GM12878 (cell line): ENCODE measurements around the gene PYGB. TPM values are rescaled to one million over a fixed set of nuclear protein-coding genes. Genes with fewer than 3 reads are reported as not detected.

Experiments used
- ATAC-seq: fragments of 200-7000 bp; cut with Tn5 transposase; 3 replicates; pipeline ENCODE4 v1.9.1; 2020; ENCODE audit warnings: mild to moderate bottlenecking, moderate library complexity
- BruUV-seq: library from RNA; stranded (reverse); fragments of 400-500 nt; replicated peaks from 2 replicates; lab custom pipeline; 2021; lab: Mats Ljungman, UMichigan
- CTCF ChIA-PET: fragments of 300-600 bp; sonication (Branson Sonifier 250); formaldehyde crosslinking; extraction: SDS; loops from one replicate; lab custom pipeline; 2021; ENCODE audit warnings: inconsistent platforms; lab: Yijun Ruan, JAX
- POLR2A ChIA-PET: fragments of 350-600 bp; formaldehyde crosslinking; extraction: SDS; loops from one replicate; lab custom pipeline; 2021; ENCODE audit warnings: inconsistent platforms; lab: Charles Lee
- RAD21 ChIA-PET: fragments of 300-600 bp; sonication (Branson Sonifier 250); formaldehyde crosslinking; loops from one replicate; lab custom pipeline; 2023; ENCODE audit warnings: antibody characterized with exemption; ENCODE audit not compliant: unreplicated experiment; lab: Charles Lee
- SMC1A ChIA-PET: fragments of 300-600 bp; sonication (Branson Sonifier 250); formaldehyde crosslinking; loops from one replicate; lab custom pipeline; 2023; ENCODE audit not compliant: unreplicated experiment, uncharacterized antibody; lab: Charles Lee
- DNase-seq: peaks from one replicate; pipeline ENCODE4 v3.0.0-alpha.2; 2011; ENCODE audit warnings: low read depth, low spot score
- FAIRE-seq: peaks from 3 replicates; lab custom pipeline; 2011; peaks lifted over from hg19 to GRCh38; lab: Jason Lieb, UNC
- H2AFZ ChIP-seq: 2 replicates; pipeline ENCODE4 v1.6.0; 2011; ENCODE audit warnings: low read depth, low read length, control low read depth; ENCODE audit not compliant: control insufficient read depth
- H3K27ac ChIP-seq: 2 replicates; pipeline ENCODE4 v1.5.1; 2011; ENCODE audit warnings: control low read depth; ENCODE audit not compliant: control insufficient read depth, insufficient read depth
- H3K27me3 ChIP-seq, 2 experiments: replicated peaks in 1 of 2; 2 replicates each; pipeline versions ENCODE4 v1.6.0 to v1.6.1; 2011; ENCODE audit warnings: low read length in 1 of 2; ENCODE audit not compliant: control insufficient read depth in 2 of 2, insufficient read depth in 2 of 2
- H3K36me3 ChIP-seq, 2 experiments: 2 replicates each; pipeline ENCODE4 v1.5.1; 2011; ENCODE audit warnings: low read length in 1 of 2; ENCODE audit not compliant: control insufficient read depth in 2 of 2, insufficient read depth in 2 of 2
- H3K4me1 ChIP-seq: 2 replicates; pipeline ENCODE4 v1.6.1; 2011; ENCODE audit warnings: mild to moderate bottlenecking, low read length, moderate library complexity, mixed read lengths; ENCODE audit not compliant: control insufficient read depth, insufficient read depth
- H3K4me2 ChIP-seq: 2 replicates; pipeline ENCODE4 v1.6.0; 2011; ENCODE audit warnings: control low read depth; ENCODE audit not compliant: control insufficient read depth, insufficient read depth
- H3K4me3 ChIP-seq: fragments of 200-600 bp; sonication (generic); 2 replicates; pipeline ENCODE4 v1.5.1; 2016
- H3K79me2 ChIP-seq: 2 replicates; pipeline ENCODE4 v1.6.0; 2011; ENCODE audit warnings: low read length; ENCODE audit not compliant: control insufficient read depth, insufficient read depth
- H3K9ac ChIP-seq: 2 replicates; pipeline ENCODE4 v1.8.0; 2011; ENCODE audit warnings: low read length, control low read depth, mixed read lengths; ENCODE audit not compliant: control insufficient read depth, insufficient read depth
- H3K9me3 ChIP-seq: replicated peaks from 3 replicates; pipeline ENCODE4 v1.5.1; 2011; ENCODE audit warnings: mild to moderate bottlenecking, low read length; ENCODE audit not compliant: control insufficient read depth, insufficient read depth
- H4K20me1 ChIP-seq: 2 replicates; pipeline ENCODE4 v1.6.0; 2011; ENCODE audit not compliant: control insufficient read depth, insufficient read depth
- HDGF ChIP-seq: fragments of 450-650 bp; IDR thresholded peaks from 2 replicates; pipeline ENCODE4 v1.6.1; 2016; ENCODE audit warnings: antibody characterized with exemption
- JUNB ChIP-seq: IDR thresholded peaks from 2 replicates; pipeline ENCODE4 v1.6.1; 2016; ENCODE audit warnings: antibody characterized with exemption, mild to moderate bottlenecking
- POLR2A ChIP-seq: IDR thresholded peaks from 2 replicates; pipeline ENCODE4 v1.6.1; 2011; ENCODE audit warnings: low read depth, mild to moderate bottlenecking, low read length
- POLR2AphosphoS5 ChIP-seq: IDR thresholded peaks from 2 replicates; pipeline ENCODE4 v1.6.1; 2011; ENCODE audit warnings: mild to moderate bottlenecking, low read length, inconsistent platforms
- ZNF24 ChIP-seq: fragments of 450-650 bp; IDR thresholded peaks from 2 replicates; pipeline ENCODE4 v1.6.1; 2017; ENCODE audit warnings: antibody characterized with exemption, mild to moderate bottlenecking
- WGBS: methylation state at CpG from one replicate; pipeline ENCODE4 v1.1.6; 2016; ENCODE audit warnings: low lambda C conversion rate; ENCODE audit not compliant: insufficient replicate concordance, insufficient coverage; ENCODE audit errors: missing lambda C conversion rate; 5-methylcytosine and 5-hydroxymethylcytosine counted together
- in situ Hi-C: fragments of 300-500 bp; cut with MboI; formaldehyde crosslinking; loops from 9 replicates; pipeline ENCODE4 v1.14.3; 2018; ENCODE audit warnings: mixed read lengths
- intact Hi-C: fragments of 100-400 bp; cut with micrococcal nuclease; formaldehyde crosslinking; loops from one replicate; pipeline ENCODE4 v1.14.2; 2022; ENCODE audit not compliant: unreplicated experiment
- polyA plus RNA-seq, 11 experiments: library from polyadenylated mRNA; depleted of rRNA in 4 of 11; unstranded in 6 of 11; stranded (reverse) in 5 of 11; fragments of >200 nt; fragmentation: Nextera tagmentation in 4 of 11; fragmentation: Illumina TruSeq in 1 of 11; extraction: Ambion mirVana in 4 of 11; extraction: Trizol in 1 of 11; gene quantifications; 1 replicate in 1 of 11; 2 replicates in 10 of 11; pipeline versions ENCODE4 v1.2.1 to v1.2.3, GENCODE V29; 2011 to 2016; ENCODE audit warnings: inconsistent platforms in 2 of 11, missing spikeins in 2 of 11, low read depth in 1 of 11
- total RNA-seq, 4 experiments: library from RNA; depleted of rRNA in 3 of 4; stranded (reverse); fragments of >200 nt in 3 of 4; fragmentation: Illumina TruSeq in 1 of 4; extraction: Trizol in 1 of 4; gene quantifications; 2 replicates each; pipeline versions ENCODE4 v1.2.1 to v1.2.3, GENCODE V29; 2013 to 2021
- TF ChIP-seq, protein P1 (sequence below): fragments of 450-650 bp; IDR thresholded peaks from 2 replicates; pipeline ENCODE4 v1.6.1; 2018; ENCODE audit warnings: mild to moderate bottlenecking, low read depth, moderate library complexity; ENCODE audit not compliant: partially characterized antibody

Gene PYGB
- total and polyA plus RNA-seq, 10 of the 15 experiments (the other 5 are each of a cell fraction or from before 2014, with no cell fraction given): 0.34 to 33.5 (median 21.8) TPM

- ChIA-PET SMC1A (no interaction called here), RAD21 (no interaction called here), CTCF (no interaction called here), POLR2A (no interaction called here)
- TF ChIP-seq POLR2AphosphoS5 (no peak), JUNB (no peak), HDGF (no peak), ZNF24 (no peak), POLR2A (no peak)
- TF ChIP-seq, protein P1, sequence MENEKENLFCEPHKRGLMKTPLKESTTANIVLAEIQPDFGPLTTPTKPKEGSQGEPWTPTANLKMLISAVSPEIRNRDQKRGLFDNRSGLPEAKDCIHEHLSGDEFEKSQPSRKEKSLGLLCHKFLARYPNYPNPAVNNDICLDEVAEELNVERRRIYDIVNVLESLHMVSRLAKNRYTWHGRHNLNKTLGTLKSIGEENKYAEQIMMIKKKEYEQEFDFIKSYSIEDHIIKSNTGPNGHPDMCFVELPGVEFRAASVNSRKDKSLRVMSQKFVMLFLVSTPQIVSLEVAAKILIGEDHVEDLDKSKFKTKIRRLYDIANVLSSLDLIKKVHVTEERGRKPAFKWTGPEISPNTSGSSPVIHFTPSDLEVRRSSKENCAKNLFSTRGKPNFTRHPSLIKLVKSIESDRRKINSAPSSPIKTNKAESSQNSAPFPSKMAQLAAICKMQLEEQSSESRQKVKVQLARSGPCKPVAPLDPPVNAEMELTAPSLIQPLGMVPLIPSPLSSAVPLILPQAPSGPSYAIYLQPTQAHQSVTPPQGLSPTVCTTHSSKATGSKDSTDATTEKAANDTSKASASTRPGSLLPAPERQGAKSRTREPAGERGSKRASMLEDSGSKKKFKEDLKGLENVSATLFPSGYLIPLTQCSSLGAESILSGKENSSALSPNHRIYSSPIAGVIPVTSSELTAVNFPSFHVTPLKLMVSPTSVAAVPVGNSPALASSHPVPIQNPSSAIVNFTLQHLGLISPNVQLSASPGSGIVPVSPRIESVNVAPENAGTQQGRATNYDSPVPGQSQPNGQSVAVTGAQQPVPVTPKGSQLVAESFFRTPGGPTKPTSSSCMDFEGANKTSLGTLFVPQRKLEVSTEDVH: no peak
- Histone ChIP-seq H3K4me3 (no peak overlapping the region), H3K9ac (no peak overlapping the region), H3K4me1 (peaks cover 5% of the 10 kb centered on the region; the same call in 1 of the 2 replicates), H3K9me3 (no peaks in the 10 kb centered on the region; the same call in 2 of the 3 replicates), H3K27ac (no peak overlapping the region), H2AFZ (no peak overlapping the region), H3K27me3 (no peaks in the 10 kb centered on the region), H3K36me3 (peaks cover 1 to 7% of the 10 kb centered on the region in 2 experiments; a peak in 2 of 4 replicates), H3K4me2 (no peak overlapping the region), H4K20me1 (no peaks in the 10 kb centered on the region), H3K79me2 (no peaks in the 10 kb centered on the region; the same call in 1 of the 2 replicates)
- in situ Hi-C loops: no loop called here
- 88% methylated on average over 8 of the region's 8 CpGs for WGBS
- ATAC-seq (no peak), DNase-seq (no peak), FAIRE-seq (no peak)
- BruUV-seq: no TSS peak
- intact Hi-C loops: loop anchor here (10.0 kb wide), 1 partner anchor 58 kb away; no protein-coding TSS in a partner anchor
Measured at GRCh38 chr20:25206548-25206947, 41.3 kb upstream of the PYGB start.
